HG02885 (cell line): ENCODE data around the gene RHOF.

Experiments used
- ATAC-seq: cut with Tn5 transposase; IDR thresholded peaks from one replicate; pipeline ENCODE4 v1.9.1; 2021; ENCODE audit warnings: mild to moderate bottlenecking; ENCODE audit not compliant: unreplicated experiment, poor library complexity

Gene RHOF

DNA sequence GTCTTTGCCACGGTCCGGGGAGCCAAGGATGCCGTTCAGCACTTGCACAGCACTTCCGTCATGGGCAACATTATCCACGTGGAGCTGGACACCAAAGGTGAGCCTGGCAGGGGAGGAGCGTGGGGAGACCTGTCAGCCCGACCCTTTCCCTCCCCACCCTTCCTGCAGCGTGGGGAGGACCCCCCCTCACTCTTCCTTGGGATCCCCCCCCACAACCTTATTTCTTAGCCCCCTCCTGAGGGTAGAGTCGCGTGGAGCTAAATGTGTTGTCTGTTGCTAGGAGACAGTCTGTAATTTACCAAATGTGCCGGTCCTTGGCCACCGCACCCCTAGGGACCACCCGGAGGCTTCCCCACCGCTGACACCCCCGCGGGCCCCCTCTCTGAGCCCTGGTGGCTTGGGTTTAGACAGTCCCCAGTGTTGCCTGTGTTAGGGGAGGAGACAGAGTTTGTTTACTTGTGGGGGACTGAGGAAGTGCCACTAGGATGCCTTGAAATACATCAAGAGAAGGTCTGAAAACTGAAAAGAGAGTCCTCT is 12.6 kb upstream of the RHOF start:
- ATAC-seq = no peak

DNA sequence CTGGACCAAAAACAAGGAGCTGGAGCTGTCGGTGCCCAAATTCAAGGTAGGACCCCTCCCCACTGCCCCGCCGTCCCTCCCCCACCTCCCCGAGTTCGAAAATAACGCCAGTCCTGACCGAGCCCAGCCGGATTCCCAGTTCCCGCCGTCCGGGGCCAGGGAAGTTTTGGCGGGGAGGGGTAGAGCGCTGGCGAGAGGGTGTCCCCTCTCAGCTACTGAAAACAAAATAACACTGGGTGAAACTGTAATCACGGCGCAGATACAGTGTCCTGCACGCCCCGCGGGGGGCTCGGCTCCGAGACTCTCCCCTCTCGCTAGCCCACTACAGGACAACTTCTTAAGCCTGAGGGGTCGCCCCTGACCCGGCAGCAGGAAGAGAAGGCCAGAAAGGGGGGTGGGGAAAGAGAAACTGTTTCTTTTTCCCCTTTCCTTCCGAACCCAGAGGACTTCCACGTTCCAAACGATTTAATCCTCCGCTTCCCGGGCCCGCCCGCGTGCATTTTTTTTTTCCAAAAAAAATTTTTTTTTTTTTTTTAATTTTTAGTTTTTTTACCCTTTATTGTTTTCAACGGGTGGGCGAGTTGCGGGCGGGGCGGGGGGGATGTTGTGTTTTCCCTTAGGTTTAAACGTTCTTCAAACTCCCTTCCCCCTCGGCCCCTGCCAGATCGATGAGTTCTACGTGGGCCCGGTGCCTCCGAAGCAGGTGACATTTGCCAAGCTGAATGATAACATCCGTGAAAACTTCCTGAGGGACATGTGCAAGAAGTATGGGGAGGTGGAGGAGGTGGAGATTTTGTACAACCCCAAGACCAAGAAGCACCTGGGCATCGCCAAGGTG is 11.9 kb upstream of the RHOF start:
- no peak for ATAC-seq

DNA sequence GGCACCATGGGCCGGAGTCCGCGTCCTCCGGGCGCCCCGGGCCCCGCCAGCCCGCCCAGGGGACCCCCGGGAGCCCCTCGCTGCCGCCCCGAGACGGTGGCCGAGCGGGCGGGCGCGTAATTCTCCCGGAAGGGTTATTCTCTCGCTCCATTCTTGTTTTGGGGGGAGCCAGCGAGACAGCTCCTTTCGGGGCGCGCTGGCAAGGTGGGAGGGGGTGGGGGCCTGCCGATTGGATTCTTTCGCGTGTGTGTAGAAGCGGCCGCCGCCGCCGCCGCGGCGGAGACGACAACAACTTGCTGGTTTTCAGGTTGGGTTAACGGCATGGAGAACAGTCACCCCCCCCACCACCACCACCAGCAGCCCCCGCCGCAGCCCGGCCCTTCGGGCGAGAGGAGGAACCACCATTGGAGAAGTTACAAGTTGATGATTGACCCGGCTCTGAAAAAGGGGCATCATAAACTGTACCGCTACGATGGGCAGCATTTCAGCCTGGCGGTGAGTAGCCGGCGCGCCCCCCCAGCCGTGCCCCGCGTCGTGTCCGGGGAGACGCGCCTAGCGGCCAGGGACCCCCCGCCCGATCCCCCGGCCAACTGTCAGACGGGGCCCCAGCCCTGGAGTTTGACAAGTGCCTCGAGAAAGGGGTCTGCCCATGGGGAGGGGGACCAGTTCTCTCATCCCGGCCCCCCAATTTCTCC is 11.1 kb upstream of the RHOF start:
- no peak for ATAC-seq

GRCh38 chr12:121803861-121804416 is 10.5 kb upstream of the RHOF start, which contains the start of gene SETD1B:
Gene SETD1B, plus strand, starts transcription at chr12:121804009. Its CDS starts 729 bp downstream, at chr12:121804738.
- no peak for ATAC-seq

DNA sequence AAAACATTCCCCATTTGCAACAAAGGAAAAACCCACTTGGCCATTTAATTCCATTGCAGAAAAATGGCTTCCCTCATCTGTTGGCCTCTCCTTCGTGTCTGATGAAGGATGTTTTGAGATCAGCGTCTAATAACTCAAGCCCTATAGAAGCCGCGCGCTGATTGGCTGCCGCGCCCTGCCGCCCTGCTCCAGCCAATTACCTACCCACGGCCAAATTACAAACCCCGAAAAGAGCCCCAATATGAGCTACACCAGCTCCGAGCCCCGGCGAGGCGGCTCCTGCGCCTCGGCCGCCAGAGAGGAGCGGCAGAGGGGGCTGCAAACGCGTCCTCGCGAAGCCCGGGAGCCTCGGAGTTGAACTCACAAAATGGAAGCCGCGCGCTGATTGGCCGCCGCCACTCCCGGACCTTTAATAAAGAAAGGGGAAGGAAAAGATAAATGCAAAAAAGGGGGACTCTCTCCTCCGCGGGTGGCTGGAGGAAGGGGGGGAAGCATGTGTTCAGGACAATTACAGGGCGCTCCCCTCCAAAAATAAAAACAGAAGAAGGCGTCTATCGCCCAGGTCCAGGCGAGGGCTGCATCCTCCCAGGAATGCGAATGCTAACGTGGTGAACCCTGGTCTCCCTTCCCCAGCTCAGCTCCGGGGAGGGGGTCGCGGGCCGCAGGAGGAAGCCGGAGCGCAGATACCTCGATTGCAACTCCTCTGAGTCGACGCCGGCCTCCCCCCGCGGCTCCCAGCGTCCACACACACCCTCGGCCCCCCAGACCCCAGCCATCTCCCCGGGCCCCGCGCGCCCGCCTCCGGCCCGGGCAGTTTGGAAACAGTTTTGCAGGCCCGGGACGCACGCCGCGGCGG is 9.6 kb upstream of the RHOF start:
- ATAC-seq = peak; percentile 46

DNA sequence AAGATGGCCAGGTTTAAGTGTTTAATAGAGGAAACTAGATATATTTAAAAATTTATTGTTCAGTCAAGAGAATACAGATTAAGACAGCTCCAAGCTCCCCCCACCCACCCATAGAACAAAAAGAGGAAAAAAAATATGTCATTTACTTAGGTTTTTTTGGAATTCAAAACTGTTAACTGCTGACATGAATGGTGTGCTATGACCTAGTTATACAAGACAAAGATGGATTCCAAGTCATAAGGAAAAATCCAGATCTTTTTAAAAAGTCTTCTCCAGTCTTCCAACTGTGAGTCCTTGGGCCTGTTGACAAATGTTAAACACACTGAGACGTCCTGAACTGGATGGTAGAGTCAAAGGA is 9.0 kb upstream of the RHOF start:
- no peak for ATAC-seq

- no peak for ATAC-seq
Measured at GRCh38 chr12:121801595-121802484, 8.4 kb upstream of the RHOF start.

DNA sequence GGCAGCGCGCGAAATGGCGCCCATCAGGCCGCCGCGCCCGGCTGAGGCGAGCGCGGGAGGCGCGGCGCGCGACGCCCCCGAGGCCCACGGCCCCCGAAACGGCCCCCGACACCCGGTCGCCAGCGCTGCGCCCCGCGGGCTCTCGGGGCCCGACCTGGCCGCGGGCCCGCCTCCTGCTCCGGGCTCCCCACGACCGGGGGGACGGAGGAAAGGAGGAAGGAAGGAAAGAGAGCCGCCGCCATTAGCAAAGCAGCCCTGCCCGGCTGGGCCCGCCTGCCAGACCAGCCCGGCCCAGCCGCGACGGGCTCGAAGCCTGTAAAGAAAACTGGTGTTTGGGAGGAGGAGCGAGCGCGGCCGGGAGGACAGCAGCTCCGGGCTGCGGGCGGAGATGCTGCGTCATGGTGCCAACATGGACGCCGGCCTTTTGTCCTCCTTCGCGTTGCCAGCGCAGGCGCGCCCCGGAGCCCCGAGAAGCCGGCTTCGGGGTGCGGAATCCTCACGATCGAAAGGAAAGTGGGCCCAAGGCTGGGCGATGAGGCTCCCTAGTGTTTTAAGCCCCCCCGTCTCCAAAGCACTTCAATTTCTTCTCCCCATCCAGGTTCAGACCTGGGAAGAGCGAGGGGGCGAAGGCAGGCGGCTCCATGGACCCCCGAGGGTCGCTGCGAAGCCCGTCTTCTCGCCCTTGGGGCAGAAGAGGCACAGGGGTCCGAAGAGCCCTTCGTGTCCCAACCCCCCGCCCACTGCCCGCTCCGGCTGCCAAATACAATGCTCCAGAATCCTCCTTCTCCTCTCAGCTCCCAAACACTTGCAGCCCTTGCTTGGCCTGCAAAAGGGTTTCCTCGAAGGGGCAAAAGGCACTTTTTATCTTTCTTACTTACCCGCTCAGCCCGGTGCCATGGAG is 7.5 kb upstream of the RHOF start:
- ATAC-seq = peak; percentile 1

DNA sequence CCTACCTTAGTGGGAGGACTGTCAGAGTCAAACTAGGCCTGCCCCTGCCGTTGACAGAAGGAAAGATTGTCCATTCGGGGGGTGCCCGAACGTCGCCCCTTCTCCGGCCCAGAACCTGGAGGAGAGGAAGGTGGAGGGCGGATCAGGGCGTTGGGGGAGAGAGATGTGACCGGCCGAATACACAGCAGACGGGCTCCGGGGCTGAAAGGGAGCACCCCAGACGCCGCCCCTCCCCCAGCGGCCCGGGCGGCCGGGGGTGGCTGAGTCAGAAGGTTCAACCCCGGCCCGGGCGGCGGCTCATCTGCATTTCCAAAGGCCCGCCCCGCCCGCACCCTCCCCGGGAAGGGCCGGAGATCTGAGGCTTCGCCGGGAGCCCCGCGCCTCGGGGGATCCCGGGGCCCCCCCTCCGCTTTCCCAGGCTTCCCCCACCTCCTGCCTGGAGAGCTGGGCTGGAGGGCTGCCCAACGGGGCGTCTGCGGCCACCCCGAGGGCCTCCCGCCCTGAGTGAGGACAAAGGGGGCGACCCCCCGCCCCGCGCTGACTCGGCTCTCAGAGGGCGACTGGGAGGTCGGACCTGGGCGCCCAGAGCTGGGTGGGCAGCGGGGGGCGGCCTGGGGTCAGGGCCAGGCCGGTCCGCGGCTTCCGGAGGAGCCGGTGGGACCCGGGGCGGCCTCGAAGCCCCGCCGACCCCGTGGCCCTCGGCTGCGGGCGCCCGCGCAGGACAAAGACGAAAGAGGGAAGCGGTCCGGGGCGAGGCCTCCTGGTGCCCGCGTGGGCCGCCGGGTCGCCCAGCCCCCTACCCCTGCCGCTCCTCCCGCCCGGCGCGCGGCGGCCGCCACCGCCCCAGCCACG is 6.6 kb upstream of the RHOF start:
- peak; percentile 21 for ATAC-seq

- ATAC-seq = no peak
Measured at GRCh38 chr12:121799156-121799841, 5.8 kb upstream of the RHOF start.

DNA sequence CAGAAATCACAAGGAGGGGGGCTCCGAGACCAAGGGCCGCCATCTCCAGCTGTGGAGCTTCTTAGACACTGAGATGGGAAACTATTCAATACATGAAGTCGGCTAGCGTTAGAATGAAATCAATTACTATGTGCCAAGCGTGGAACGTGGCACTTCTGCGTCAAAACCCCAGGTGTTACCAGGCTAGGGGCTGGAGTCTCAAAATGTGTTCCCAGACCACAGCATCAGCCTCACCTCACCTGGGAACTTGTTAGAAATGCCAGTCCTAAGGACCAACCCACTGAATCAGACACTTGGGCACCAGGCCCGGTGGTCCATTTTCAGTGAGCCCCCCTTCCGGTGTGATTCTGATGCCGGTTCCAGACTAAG is 5.3 kb upstream of the RHOF start:
- no peak for ATAC-seq

DNA sequence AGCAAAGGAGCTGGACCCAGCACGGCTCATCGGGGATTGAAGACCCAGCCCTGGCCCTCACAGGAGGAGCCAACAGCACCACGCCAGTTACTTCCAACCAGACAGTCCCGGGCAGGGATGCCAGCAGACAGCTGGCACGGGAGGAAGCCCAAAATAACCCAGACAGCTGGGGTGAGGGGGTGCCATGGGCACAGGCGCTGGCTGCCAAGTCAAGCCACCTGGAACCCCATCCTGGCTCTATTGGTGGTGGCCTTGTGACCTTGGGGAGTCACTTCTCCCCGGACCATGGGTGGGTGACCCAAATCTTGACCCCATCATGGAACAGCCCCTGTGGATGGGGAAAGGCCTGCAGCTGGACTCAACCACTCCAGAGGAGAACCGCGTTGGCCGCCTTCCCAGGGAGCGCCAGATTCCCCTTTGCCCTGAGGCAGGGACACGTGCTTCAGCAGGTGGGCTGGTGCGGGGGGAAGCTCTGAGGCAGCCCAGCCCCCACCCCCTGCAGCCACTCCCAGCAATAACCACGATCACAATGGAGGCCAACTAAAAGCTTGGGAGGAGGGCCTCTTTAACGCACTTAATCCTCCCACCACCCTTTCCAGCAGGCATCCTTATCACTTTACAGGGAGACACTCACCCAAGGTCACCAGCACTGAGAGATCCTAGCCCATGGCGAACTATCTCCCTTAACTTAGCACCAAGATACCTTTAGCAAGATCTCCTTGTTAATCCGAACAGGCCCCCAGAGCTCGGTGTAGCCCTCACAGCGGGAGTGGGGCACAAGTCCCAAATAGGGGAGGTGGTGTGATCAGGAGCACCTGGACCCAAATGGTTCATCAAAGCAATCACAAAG is 4.7 kb upstream of the RHOF start:
- no peak for ATAC-seq

- no peak for ATAC-seq
Measured at GRCh38 chr12:121796855-121797751, 3.6 kb upstream of the RHOF start.

DNA sequence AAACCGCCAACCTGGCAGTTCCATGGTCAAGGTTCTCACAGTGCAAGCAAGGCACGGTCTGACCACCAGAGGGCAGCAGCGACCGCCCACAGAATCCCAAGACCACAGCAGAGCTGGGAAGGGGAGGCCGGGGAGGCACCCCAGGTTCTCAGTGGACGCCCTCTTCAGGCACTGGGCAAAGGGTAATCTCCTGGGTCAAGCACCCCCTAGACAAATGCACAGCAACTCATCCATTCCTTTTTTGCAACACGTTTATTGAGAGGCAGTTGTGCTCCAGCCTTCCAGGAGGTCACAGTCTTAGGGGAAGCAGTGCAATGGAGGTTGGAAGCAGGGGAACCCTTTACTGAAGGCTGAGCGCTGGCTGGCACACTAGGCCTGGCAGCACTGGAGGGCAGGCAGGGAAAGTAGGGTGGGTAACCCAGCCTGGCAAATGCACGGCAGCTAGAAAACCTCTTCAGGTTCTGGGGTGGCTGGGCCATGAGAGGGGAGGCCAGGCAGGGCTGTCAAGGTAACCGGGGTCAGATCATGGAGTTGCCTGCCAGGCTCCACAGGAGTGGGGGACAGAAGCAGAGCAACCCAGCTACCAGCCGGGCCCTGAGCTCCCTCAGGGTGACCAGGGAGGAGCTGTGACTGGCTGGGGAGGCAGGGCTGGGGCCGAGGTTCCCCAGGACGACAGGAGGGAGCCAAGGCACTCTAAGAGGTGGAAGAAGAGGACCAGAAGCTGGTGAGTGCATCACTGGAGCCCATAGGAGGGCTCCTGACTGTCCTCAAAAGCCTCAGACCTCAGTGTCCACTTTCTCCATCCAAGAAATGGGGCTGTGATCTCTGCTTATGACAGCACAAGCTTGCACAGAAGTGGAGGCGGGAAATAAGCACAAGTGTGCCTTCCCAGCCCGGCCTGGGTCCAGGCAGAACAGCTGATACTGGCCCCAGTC is 1.8 kb upstream of the RHOF start:
- peak; percentile 23 for ATAC-seq
